Fibroblast of pulmonary artery (primary cell): Measurements from ENCODE around the gene ZNF423.
A peak's percentile ranks its signal among the peaks of the same experiment; 100 is the strongest.

ENCODE experiments used
- DNase-seq: peaks from one replicate; pipeline ENCODE4 v3.0.0-alpha.2; 2010; ENCODE audit warnings: low read depth
- H3K4me3 ChIP-seq: replicated peaks from 2 replicates; pipeline ENCODE4 v1.5.1; 2011; ENCODE audit warnings: low read depth, mild to moderate bottlenecking, control low read depth, low read length, moderate library complexity
- CTCF ChIP-seq: IDR thresholded peaks from 2 replicates; pipeline ENCODE4 v1.5.1; 2011; ENCODE audit warnings: mild to moderate bottlenecking, control low read depth, low read length, inconsistent platforms; ENCODE audit errors: missing control alignments

ZNF423 gene

GRCh38 chr16:49859125-49859811 lies 3.4 kb upstream of the ZNF423 start:
- H3K4me3 ChIP-seq, result peak overlapping the region; percentile 53
- no peak for TF ChIP-seq CTCF
- peak; percentile 64 for DNase-seq

- DNase-seq, result peak; percentile 47
- peak overlapping the region; percentile 53 for H3K4me3 ChIP-seq
- no peak for TF ChIP-seq CTCF
Observed at GRCh38 chr16:49858200-49859124, 2.5 kb upstream of the ZNF423 start.

- peak; percentile 69 for DNase-seq
- H3K4me3 ChIP-seq, result peak overlapping the region; percentile 59
- peak; percentile 80 for TF ChIP-seq CTCF
Observed at GRCh38 chr16:49857423-49858181, 1.7 kb upstream of the ZNF423 start.

GRCh38 chr16:49856672-49857330 lies 889 bp upstream of the ZNF423 start:
- peak overlapping the region; percentile 59 for H3K4me3 ChIP-seq
- peak; percentile 84 for DNase-seq
- peak; percentile 20 for TF ChIP-seq CTCF

GRCh38 chr16:49855280-49855821 lies 561 bp downstream of the ZNF423 start:
- H3K4me3 ChIP-seq, result peak overlapping the region; percentile 59
- no peak for TF ChIP-seq CTCF
- DNase-seq, result peak; percentile 82

GRCh38 chr16:49854796-49855203 lies 1.1 kb downstream of the ZNF423 start:
- TF ChIP-seq CTCF, result no peak
- peak overlapping the region; percentile 59 for H3K4me3 ChIP-seq
- peak; percentile 30 for DNase-seq
